Measurements from ENCODE around the gene SH3BP4. TPM values are rescaled to one million over a fixed set of nuclear protein-coding genes. Genes with fewer than 3 reads are reported as not detected.

SH3BP4 gene
- total RNA-seq, 4 donors from 2014 or later, result 7.5 to 24.9 (median 19.5) TPM

GRCh38 chr2:235030126-235030525, 78.3 kb downstream of the SH3BP4 start:
- WGBS, 2 donors (ENCODE audit: low coverage in 1 of 2), result 81% methylated on average over 10 of the region's 10 CpGs; no CpG with 5 or more reads in 1 of the 2 donors
- H3K36me3 ChIP-seq, result no peaks in the 10 kb centered on the region
- intact Hi-C loops (cut with DNase I; ENCODE audit: low total_unique reads) (no loop called here), in situ Hi-C loops (cut with MboI; ENCODE audit: low pct_ligation_motif_present in 1 of 4, low pct_unique_long_range_greater_than_20kb in 1 of 4, low sequenced_read_pairs in 3 of 4) (no loop called here)
- peaks cover 7 to 19% (median 15%) of the 10 kb centered on the region in 4 donors for H3K4me1 ChIP-seq
- no peak for DNase-seq
- no peak for TF ChIP-seq CTCF (IDR thresholded peaks at IDR 0.05)
- TF ChIP-seq EP300 (IDR thresholded peaks at IDR 0.05; ENCODE audit: low read depth), result no peak
- TF ChIP-seq POLR2A (IDR thresholded peaks at IDR 0.05), result no peak
- no peak for TF ChIP-seq POLR2AphosphoS5 (IDR thresholded peaks at IDR 0.05)
- H3K27ac ChIP-seq, result no peak overlapping the region
- H3K4me3 ChIP-seq, result no peak overlapping the region
- H3K27me3 ChIP-seq, result no peaks in the 10 kb centered on the region
- H3K9me3 ChIP-seq, result no peaks in the 10 kb centered on the region

DNA sequence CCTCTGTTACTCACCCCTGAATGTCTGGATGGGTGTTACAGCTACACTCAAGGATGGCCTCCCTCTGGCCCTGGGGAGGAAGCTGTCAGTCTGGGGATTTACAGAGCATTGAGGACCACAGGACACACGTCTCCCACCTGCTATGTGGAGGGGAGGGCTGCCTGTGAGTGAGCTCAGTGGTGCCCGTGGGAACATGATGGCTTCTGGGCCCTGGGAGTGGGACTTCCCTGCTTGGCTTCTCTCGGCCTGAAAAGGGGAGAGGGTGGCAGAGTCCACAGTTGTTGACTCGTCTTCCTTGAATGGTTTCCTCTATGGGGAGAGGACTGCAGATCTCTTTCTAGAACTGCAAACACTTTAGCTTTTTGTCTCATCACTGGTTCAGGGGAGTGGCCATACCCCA, 79.1 kb downstream of the SH3BP4 start:
- Histone ChIP-seq H3K9me3 (no peaks in the 10 kb centered on the region), H3K4me1 (peaks cover 7 to 16% (median 14%) of the 10 kb centered on the region in 4 donors), H3K4me3 (no peak overlapping the region), H3K36me3 (no peaks in the 10 kb centered on the region), H3K27ac (no peak overlapping the region), H3K27me3 (no peaks in the 10 kb centered on the region)
- no peak for DNase-seq
- TF ChIP-seq EP300 (IDR thresholded peaks at IDR 0.05; ENCODE audit: low read depth) (no peak), POLR2A (IDR thresholded peaks at IDR 0.05) (no peak), CTCF (IDR thresholded peaks at IDR 0.05) (no peak), POLR2AphosphoS5 (IDR thresholded peaks at IDR 0.05) (no peak)
- intact Hi-C loops (cut with DNase I; ENCODE audit: low total_unique reads) (no loop called here), in situ Hi-C loops (cut with MboI; ENCODE audit: low pct_ligation_motif_present in 1 of 4, low pct_unique_long_range_greater_than_20kb in 1 of 4, low sequenced_read_pairs in 3 of 4) (no loop called here)
- WGBS, 2 donors (ENCODE audit: low coverage in 1 of 2), result 41% methylated on average over 3 of the region's 4 CpGs; no CpG with 5 or more reads in 1 of the 2 donors

GRCh38 chr2:235031686-235032373, 80.0 kb downstream of the SH3BP4 start:
- WGBS, 2 donors (ENCODE audit: low coverage in 1 of 2), result 85% methylated on average over 16 of the region's 16 CpGs; no CpG with 5 or more reads in 1 of the 2 donors
- Histone ChIP-seq H3K9me3 (no peaks in the 10 kb centered on the region), H3K4me1 (peaks cover 5 to 9% (median 8%) of the 10 kb centered on the region in 4 donors), H3K27me3 (no peaks in the 10 kb centered on the region), H3K4me3 (no peak overlapping the region), H3K27ac (no peak overlapping the region), H3K36me3 (no peaks in the 10 kb centered on the region)
- DNase-seq, result no peak
- no peak for TF ChIP-seq EP300 (IDR thresholded peaks at IDR 0.05; ENCODE audit: low read depth)
- no peak for TF ChIP-seq POLR2AphosphoS5 (IDR thresholded peaks at IDR 0.05)
- no peak for TF ChIP-seq CTCF (IDR thresholded peaks at IDR 0.05)
- TF ChIP-seq POLR2A (IDR thresholded peaks at IDR 0.05), result no peak
- intact Hi-C loops (cut with DNase I; ENCODE audit: low total_unique reads) (no loop called here), in situ Hi-C loops (cut with MboI; ENCODE audit: low pct_ligation_motif_present in 1 of 4, low pct_unique_long_range_greater_than_20kb in 1 of 4, low sequenced_read_pairs in 3 of 4) (no loop called here)

DNA sequence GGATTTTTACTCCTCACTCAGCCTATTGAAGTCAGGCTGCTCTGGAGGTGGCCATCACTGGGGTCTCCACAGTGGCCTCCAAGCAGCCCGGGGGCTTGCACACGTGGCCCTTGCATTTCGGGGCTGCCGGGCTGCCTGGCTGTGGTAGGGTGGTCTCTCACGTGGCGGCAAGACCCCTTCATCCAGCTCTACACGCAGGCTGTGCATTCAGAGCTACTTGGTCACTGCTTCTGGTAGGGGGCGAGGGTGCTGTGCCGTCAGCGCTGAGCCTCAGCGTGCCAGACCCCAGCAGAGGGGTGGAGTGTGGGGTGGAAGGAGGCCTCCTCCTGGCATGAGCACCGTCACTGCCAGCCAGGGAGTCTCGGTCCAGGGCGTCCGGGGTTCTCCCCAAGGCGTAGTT, 80.6 kb downstream of the SH3BP4 start:
- 84 to 100% methylated on average over 1 to 14 of the region's 16 CpGs for WGBS, 2 donors (ENCODE audit: low coverage in 1 of 2)
- peaks cover under 1 to 6% (median 2%) of the 10 kb centered on the region in 4 donors for H3K4me1 ChIP-seq
- no peak for TF ChIP-seq POLR2A (IDR thresholded peaks at IDR 0.05)
- no peak for TF ChIP-seq EP300 (IDR thresholded peaks at IDR 0.05; ENCODE audit: low read depth)
- no peak for TF ChIP-seq POLR2AphosphoS5 (IDR thresholded peaks at IDR 0.05)
- TF ChIP-seq CTCF (IDR thresholded peaks at IDR 0.05), result no peak
- H3K36me3 ChIP-seq, result no peaks in the 10 kb centered on the region
- intact Hi-C loops (cut with DNase I; ENCODE audit: low total_unique reads), result no loop called here
- DNase-seq, result no peak
- no peaks in the 10 kb centered on the region for H3K9me3 ChIP-seq
- no peaks in the 10 kb centered on the region for H3K27me3 ChIP-seq
- H3K4me3 ChIP-seq, result no peak overlapping the region
- in situ Hi-C loops (cut with MboI; ENCODE audit: low pct_ligation_motif_present in 1 of 4, low pct_unique_long_range_greater_than_20kb in 1 of 4, low sequenced_read_pairs in 3 of 4), result no loop called here
- no peak overlapping the region for H3K27ac ChIP-seq

Measured in transverse colon (tissue), 4 donors.